HCT116 (cell line): ENCODE measurements around the gene NOP14. TPM values are rescaled to one million over a fixed set of nuclear protein-coding genes. Genes with fewer than 3 reads are reported as not detected.

ENCODE experiments used
- ATAC-seq: fragments of 200-7000 bp; cut with Tn5 transposase; 2 replicates; pipeline ENCODE4 v1.9.1; 2020; ENCODE audit warnings: mild to moderate bottlenecking, moderate library complexity
- BruUV-seq: library from RNA; stranded (reverse); fragments of 400-500 nt; replicated peaks from 2 replicates; lab custom pipeline; 2021; lab: Mats Ljungman, UMichigan
- CTCF ChIA-PET: fragments of 300-600 bp; sonication (Branson Sonifier 250); formaldehyde crosslinking; loops from one replicate; lab custom pipeline; 2021; ENCODE audit warnings: antibody characterized with exemption; lab: Charles Lee
- POLR2A ChIA-PET: fragments of 300-600, 350-600 bp; sonication (Branson Sonifier 250); formaldehyde crosslinking; loops from one replicate; lab custom pipeline; 2021; ENCODE audit warnings: antibody characterized with exemption; lab: Charles Lee
- RAD21 ChIA-PET, 2 experiments: fragments of 300-600 bp; sonication (Branson Sonifier 250); formaldehyde crosslinking; loops; one replicate each; lab custom pipeline; 2023; ENCODE audit warnings: low total read pairs in 2 of 2; ENCODE audit not compliant: uncharacterized antibody in 2 of 2, unreplicated experiment in 2 of 2, low non-redundant PET in 1 of 2; lab: Charles Lee
- DNase-seq: peaks from one replicate; pipeline ENCODE4 v3.0.0-alpha.2; 2010; ENCODE audit warnings: low read depth, low spot score
- H2AFZ ChIP-seq: fragments of 200-600 bp; shearing (Covaris generic), sonication (generic); 2 replicates; pipeline ENCODE4 v1.6.1; 2017; ENCODE audit warnings: low read depth, mixed run types, mixed read lengths, antibody characterized with exemption, low read length; ENCODE audit not compliant: poor library complexity, severe bottlenecking
- H3K27ac ChIP-seq: 2 replicates; pipeline ENCODE4 v1.5.1; 2012; ENCODE audit warnings: low read depth, low read length
- H3K27me3 ChIP-seq: fragments of 200-600 bp; sonication (generic); 2 replicates; pipeline ENCODE4 v1.6.1; 2016; ENCODE audit warnings: mixed run types, low read length, mixed read lengths; ENCODE audit not compliant: insufficient read depth
- H3K36me3 ChIP-seq, 2 experiments: fragments of 200-500 bp in 1 of 2; fragments of 200-600 bp in 1 of 2; sonication (Bioruptor generic) in 1 of 2; sonication (generic) in 1 of 2; 2 replicates each; pipeline versions ENCODE4 v1.5.1 to v1.6.1; 2014 to 2016; ENCODE audit warnings: low read length in 2 of 2, inconsistent platforms in 1 of 2, mixed read lengths in 1 of 2, mixed run types in 1 of 2; ENCODE audit not compliant: insufficient read depth in 2 of 2, control insufficient read depth in 1 of 2
- H3K4me1 ChIP-seq, 2 experiments: fragments of 200-600 bp in 1 of 2; sonication (generic) in 1 of 2; 2 replicates each; pipeline versions ENCODE4 v1.5.1 to v1.6.1; 2012 to 2017; ENCODE audit warnings: low read length in 2 of 2, inconsistent platforms in 1 of 2, mild to moderate bottlenecking in 1 of 2, mixed read lengths in 1 of 2, mixed run types in 1 of 2, moderate library complexity in 1 of 2; ENCODE audit not compliant: insufficient read depth in 2 of 2, control insufficient read depth in 1 of 2
- H3K4me2 ChIP-seq: fragments of 200-600 bp; sonication (generic); 2 replicates; pipeline ENCODE4 v1.6.1; 2017; ENCODE audit warnings: mixed run types, low read length, mixed read lengths
- H3K4me3 ChIP-seq, 2 experiments: fragments of 200-600 bp in 1 of 2; sonication (generic) in 1 of 2; replicated peaks in 1 of 2; 2 replicates each; pipeline ENCODE4 v1.5.1; 2011 to 2016; ENCODE audit warnings: low read length in 2 of 2, control low read depth in 1 of 2, low read depth in 1 of 2, mild to moderate bottlenecking in 1 of 2, mixed read lengths in 1 of 2, mixed run types in 1 of 2
- H3K79me2 ChIP-seq: fragments of 200-600 bp; sonication (generic); 2 replicates; pipeline ENCODE4 v1.6.1; 2017; ENCODE audit warnings: mild to moderate bottlenecking, mixed run types, low read length, moderate library complexity, mixed read lengths; ENCODE audit not compliant: insufficient read depth
- H3K9ac ChIP-seq: fragments of 200-600 bp; sonication (generic); 2 replicates; pipeline ENCODE4 v1.6.1; 2016; ENCODE audit warnings: low read length, mixed read lengths
- H3K9me2 ChIP-seq: fragments of 200-600 bp; sonication (generic), shearing (Covaris generic); 2 replicates; pipeline ENCODE4 v1.6.1; 2017; ENCODE audit warnings: mixed run types, mild to moderate bottlenecking, moderate library complexity; ENCODE audit not compliant: insufficient read depth
- H3K9me3 ChIP-seq, 2 experiments: fragments of 200-500 bp in 1 of 2; fragments of 200-600 bp in 1 of 2; sonication (Bioruptor generic) in 1 of 2; sonication (generic) in 1 of 2; 2 replicates each; pipeline ENCODE4 v1.6.1; 2014 to 2017; ENCODE audit warnings: low read length in 2 of 2, mixed read lengths in 2 of 2, inconsistent platforms in 1 of 2, low read depth in 1 of 2, mild to moderate bottlenecking in 1 of 2, mixed run types in 1 of 2, moderate library complexity in 1 of 2; ENCODE audit not compliant: control insufficient read depth in 1 of 2, insufficient read depth in 1 of 2
- H4K20me1 ChIP-seq: fragments of 200-600 bp; sonication (generic), shearing (Covaris generic); 2 replicates; pipeline ENCODE4 v1.6.1; 2017; ENCODE audit warnings: mixed run types, mild to moderate bottlenecking, moderate library complexity; ENCODE audit not compliant: insufficient read depth
- CBX3 ChIP-seq: IDR thresholded peaks from 2 replicates; pipeline ENCODE4 v1.6.1; 2012; ENCODE audit warnings: low read depth
- CEBPB ChIP-seq: IDR thresholded peaks from 2 replicates; pipeline ENCODE4 v1.6.1; 2012; ENCODE audit warnings: low read depth
- EGR1 ChIP-seq: IDR thresholded peaks from 2 replicates; pipeline ENCODE4 v1.6.1; 2012; ENCODE audit warnings: low read depth
- ELF1 ChIP-seq: IDR thresholded peaks from 2 replicates; pipeline ENCODE4 v1.6.1; 2012; ENCODE audit warnings: low read depth, borderline replicate concordance
- FOSL1 ChIP-seq: IDR thresholded peaks from 2 replicates; pipeline ENCODE4 v1.6.1; 2012; ENCODE audit warnings: low read depth
- POLR2A ChIP-seq: IDR thresholded peaks from 2 replicates; pipeline ENCODE4 v1.7.0; 2011; ENCODE audit warnings: borderline replicate concordance; ENCODE audit not compliant: insufficient read depth, insufficient read length; ENCODE audit errors: extremely low read depth
- RAD21 ChIP-seq: IDR thresholded peaks from 2 replicates; pipeline ENCODE4 v1.6.1; 2012; ENCODE audit warnings: low read depth, mild to moderate bottlenecking
- SIN3A ChIP-seq: IDR thresholded peaks from 2 replicates; pipeline ENCODE4 v1.6.1; 2012; ENCODE audit warnings: low read depth
- SP1 ChIP-seq: IDR thresholded peaks from 2 replicates; pipeline ENCODE4 v1.6.1; 2012; ENCODE audit warnings: low read depth
- SRF ChIP-seq: IDR thresholded peaks from 2 replicates; pipeline ENCODE4 v1.6.1; 2012; ENCODE audit warnings: low read depth
- TCF7L2 ChIP-seq: IDR thresholded peaks from 2 replicates; pipeline ENCODE4 v1.7.0; 2011; ENCODE audit warnings: borderline replicate concordance, inconsistent platforms; ENCODE audit not compliant: insufficient read depth, insufficient read length; ENCODE audit errors: extremely low read depth
- ZFX ChIP-seq: fragments of 450-650 bp; IDR thresholded peaks from 2 replicates; pipeline ENCODE4 v1.6.1; 2017
- ZNF274 ChIP-seq: fragments of 200-500 bp; sonication (Bioruptor generic); IDR thresholded peaks from 2 replicates; pipeline ENCODE4 v1.6.1; 2014; ENCODE audit warnings: mild to moderate bottlenecking, low read depth, low read length, inconsistent platforms
- intact Hi-C: fragments of 100-400 bp; cut with micrococcal nuclease; formaldehyde crosslinking; loops from 2 replicates; pipeline ENCODE4 v1.10.0; 2022
- total RNA-seq: library from RNA; stranded (reverse); gene quantifications from one replicate; pipeline ENCODE4 v1.2.1, GENCODE V29; 2021; ENCODE audit not compliant: unreplicated experiment
- TF ChIP-seq, protein P1 (sequence below): IDR thresholded peaks from 2 replicates; pipeline ENCODE4 v1.6.1; 2012
- TF ChIP-seq, protein P2 (sequence below), 3 experiments: fragments of 200-600 bp in 1 of 3; sonication (generic) in 1 of 3; IDR thresholded peaks in 2 of 3; conservative IDR thresholded peaks in 1 of 3; 2 replicates each; pipeline ENCODE4 v1.5.1; 2012 to 2017; ENCODE audit warnings: low read depth in 2 of 3, low read length in 2 of 3, antibody characterized with exemption in 1 of 3, borderline replicate concordance in 1 of 3, control low read depth in 1 of 3, mild to moderate bottlenecking in 1 of 3, mixed read lengths in 1 of 3, mixed run types in 1 of 3, moderate library complexity in 1 of 3; ENCODE audit not compliant: insufficient read depth in 1 of 3
- TF ChIP-seq, protein P3 (sequence below): IDR thresholded peaks from 2 replicates; pipeline ENCODE4 v1.6.1; 2012; ENCODE audit warnings: low read depth
- TF ChIP-seq, protein P4 (sequence below): IDR thresholded peaks from 2 replicates; pipeline ENCODE4 v1.6.1; 2011; ENCODE audit warnings: mild to moderate bottlenecking, low read length, moderate library complexity; ENCODE audit not compliant: insufficient replicate concordance; ENCODE audit errors: extremely low read depth
- TF ChIP-seq, protein P5 (sequence below): IDR thresholded peaks from 2 replicates; pipeline ENCODE4 v1.6.1; 2012

NOP14 gene
- total RNA-seq, 1 experiment from 2014 or later: 67.3 TPM

DNA sequence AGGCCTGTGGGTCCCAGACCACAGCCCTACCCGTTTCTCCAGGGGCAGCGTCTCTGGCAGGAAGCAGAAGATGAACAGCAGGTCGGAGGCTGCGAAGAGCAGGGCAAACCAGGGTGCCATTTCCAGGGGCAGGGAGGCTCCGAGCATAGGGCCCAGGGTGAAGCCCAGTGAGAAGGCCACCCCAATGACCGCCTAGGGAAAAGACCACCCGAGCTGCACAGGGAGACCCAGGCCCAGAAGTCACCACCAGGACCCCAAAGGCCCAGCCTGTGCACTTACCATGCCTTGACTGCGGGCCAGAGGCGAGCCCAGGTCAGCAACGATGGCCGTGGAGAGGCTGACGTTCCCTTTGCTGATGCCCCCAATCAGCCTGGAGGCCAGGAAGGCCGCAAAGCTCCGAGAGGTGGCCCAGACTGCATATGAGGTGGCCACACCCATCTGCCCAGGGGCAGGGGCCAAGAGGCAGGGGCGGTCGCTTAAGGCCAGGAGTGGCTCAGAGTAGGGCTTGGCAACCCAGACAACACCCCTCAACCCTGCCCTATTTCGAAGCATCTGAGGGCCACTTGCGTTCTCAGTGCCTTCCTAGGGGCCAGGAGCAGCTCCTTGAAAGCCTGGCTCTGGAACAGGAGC, 30.8 kb downstream of the NOP14 start:
- ChIA-PET CTCF (no interaction called here), POLR2A (no interaction called here), RAD21 (no interaction called here)
- DNase-seq (no peak), ATAC-seq (no peak)
- Histone ChIP-seq H4K20me1 (peaks cover 5% of the 10 kb centered on the region; the same call in 1 of the 2 replicates), H3K79me2 (peaks cover 36% of the 10 kb centered on the region), H3K27me3 (no peaks in the 10 kb centered on the region), H3K36me3 (peaks cover 3 to 31% of the 10 kb centered on the region in 2 experiments; a peak in 2 of 4 replicates), H3K9ac (no peak overlapping the region), H2AFZ (no peak overlapping the region), H3K4me1 (peaks cover 17 to 34% of the 10 kb centered on the region in 2 experiments), H3K27ac (peak overlapping the region; percentile 73; the same call in 1 of the 2 replicates), H3K9me3 (no peaks in the 10 kb centered on the region), H3K9me2 (no peaks in the 10 kb centered on the region), H3K4me3 (no peak overlapping the region; a peak in 1 of 4 replicates), H3K4me2 (peak overlapping the region; percentile 89)
- no TSS peak for BruUV-seq
- intact Hi-C loops: no loop called here
- TF ChIP-seq SRF (no peak), FOSL1 (no peak), CEBPB (no peak), POLR2A (no peak), ZFX (no peak), SP1 (no peak), CBX3 (no peak), ZNF274 (no peak), ELF1 (no peak), SIN3A (no peak), TCF7L2 (no peak), RAD21 (no peak), EGR1 (no peak)
- TF ChIP-seq, protein P1, sequence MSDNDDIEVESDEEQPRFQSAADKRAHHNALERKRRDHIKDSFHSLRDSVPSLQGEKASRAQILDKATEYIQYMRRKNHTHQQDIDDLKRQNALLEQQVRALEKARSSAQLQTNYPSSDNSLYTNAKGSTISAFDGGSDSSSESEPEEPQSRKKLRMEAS: no peak
- TF ChIP-seq, protein P2, sequence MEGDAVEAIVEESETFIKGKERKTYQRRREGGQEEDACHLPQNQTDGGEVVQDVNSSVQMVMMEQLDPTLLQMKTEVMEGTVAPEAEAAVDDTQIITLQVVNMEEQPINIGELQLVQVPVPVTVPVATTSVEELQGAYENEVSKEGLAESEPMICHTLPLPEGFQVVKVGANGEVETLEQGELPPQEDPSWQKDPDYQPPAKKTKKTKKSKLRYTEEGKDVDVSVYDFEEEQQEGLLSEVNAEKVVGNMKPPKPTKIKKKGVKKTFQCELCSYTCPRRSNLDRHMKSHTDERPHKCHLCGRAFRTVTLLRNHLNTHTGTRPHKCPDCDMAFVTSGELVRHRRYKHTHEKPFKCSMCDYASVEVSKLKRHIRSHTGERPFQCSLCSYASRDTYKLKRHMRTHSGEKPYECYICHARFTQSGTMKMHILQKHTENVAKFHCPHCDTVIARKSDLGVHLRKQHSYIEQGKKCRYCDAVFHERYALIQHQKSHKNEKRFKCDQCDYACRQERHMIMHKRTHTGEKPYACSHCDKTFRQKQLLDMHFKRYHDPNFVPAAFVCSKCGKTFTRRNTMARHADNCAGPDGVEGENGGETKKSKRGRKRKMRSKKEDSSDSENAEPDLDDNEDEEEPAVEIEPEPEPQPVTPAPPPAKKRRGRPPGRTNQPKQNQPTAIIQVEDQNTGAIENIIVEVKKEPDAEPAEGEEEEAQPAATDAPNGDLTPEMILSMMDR (IDR thresholded peaks at IDR 0.05 in 2 of 3, conservative IDR thresholded peaks at IDR 0.05 in 1 of 3; ENCODE audit: borderline replicate concordance in 1 of 3, insufficient read depth in 1 of 3, low read depth in 2 of 3, low read length in 2 of 3): no peak
- TF ChIP-seq, protein P3, sequence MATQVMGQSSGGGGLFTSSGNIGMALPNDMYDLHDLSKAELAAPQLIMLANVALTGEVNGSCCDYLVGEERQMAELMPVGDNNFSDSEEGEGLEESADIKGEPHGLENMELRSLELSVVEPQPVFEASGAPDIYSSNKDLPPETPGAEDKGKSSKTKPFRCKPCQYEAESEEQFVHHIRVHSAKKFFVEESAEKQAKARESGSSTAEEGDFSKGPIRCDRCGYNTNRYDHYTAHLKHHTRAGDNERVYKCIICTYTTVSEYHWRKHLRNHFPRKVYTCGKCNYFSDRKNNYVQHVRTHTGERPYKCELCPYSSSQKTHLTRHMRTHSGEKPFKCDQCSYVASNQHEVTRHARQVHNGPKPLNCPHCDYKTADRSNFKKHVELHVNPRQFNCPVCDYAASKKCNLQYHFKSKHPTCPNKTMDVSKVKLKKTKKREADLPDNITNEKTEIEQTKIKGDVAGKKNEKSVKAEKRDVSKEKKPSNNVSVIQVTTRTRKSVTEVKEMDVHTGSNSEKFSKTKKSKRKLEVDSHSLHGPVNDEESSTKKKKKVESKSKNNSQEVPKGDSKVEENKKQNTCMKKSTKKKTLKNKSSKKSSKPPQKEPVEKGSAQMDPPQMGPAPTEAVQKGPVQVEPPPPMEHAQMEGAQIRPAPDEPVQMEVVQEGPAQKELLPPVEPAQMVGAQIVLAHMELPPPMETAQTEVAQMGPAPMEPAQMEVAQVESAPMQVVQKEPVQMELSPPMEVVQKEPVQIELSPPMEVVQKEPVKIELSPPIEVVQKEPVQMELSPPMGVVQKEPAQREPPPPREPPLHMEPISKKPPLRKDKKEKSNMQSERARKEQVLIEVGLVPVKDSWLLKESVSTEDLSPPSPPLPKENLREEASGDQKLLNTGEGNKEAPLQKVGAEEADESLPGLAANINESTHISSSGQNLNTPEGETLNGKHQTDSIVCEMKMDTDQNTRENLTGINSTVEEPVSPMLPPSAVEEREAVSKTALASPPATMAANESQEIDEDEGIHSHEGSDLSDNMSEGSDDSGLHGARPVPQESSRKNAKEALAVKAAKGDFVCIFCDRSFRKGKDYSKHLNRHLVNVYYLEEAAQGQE: no peak
- TF ChIP-seq, protein P4, sequence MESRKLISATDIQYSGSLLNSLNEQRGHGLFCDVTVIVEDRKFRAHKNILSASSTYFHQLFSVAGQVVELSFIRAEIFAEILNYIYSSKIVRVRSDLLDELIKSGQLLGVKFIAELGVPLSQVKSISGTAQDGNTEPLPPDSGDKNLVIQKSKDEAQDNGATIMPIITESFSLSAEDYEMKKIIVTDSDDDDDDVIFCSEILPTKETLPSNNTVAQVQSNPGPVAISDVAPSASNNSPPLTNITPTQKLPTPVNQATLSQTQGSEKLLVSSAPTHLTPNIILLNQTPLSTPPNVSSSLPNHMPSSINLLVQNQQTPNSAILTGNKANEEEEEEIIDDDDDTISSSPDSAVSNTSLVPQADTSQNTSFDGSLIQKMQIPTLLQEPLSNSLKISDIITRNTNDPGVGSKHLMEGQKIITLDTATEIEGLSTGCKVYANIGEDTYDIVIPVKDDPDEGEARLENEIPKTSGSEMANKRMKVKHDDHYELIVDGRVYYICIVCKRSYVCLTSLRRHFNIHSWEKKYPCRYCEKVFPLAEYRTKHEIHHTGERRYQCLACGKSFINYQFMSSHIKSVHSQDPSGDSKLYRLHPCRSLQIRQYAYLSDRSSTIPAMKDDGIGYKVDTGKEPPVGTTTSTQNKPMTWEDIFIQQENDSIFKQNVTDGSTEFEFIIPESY: no peak
- TF ChIP-seq, protein P5, sequence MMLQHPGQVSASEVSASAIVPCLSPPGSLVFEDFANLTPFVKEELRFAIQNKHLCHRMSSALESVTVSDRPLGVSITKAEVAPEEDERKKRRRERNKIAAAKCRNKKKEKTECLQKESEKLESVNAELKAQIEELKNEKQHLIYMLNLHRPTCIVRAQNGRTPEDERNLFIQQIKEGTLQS: no peak
